NB4 (cell line): ENCODE data around the gene PDE8A.

Experiments used
- CTCF ChIP-seq: IDR thresholded peaks from one replicate; pipeline ENCODE4 v1.5.1; 2012; ENCODE audit warnings: low read depth, low read length
- MAX ChIP-seq: IDR thresholded peaks from 2 replicates; pipeline ENCODE4 v1.6.1; 2011; ENCODE audit warnings: low read depth, low read length
- MYC ChIP-seq: IDR thresholded peaks from 2 replicates; pipeline ENCODE4 v1.6.1; 2011; ENCODE audit warnings: low read depth, low read length
- POLR2A ChIP-seq: IDR thresholded peaks from 2 replicates; pipeline ENCODE4 v1.6.1; 2011; ENCODE audit warnings: mild to moderate bottlenecking; ENCODE audit not compliant: insufficient read length; ENCODE audit errors: extremely low read depth

- no peak for TF ChIP-seq POLR2A
- no peak for TF ChIP-seq CTCF
- TF ChIP-seq MAX: no peak
- TF ChIP-seq MYC: no peak
Measured at GRCh38 chr15:84951736-84952135, 29.9 kb upstream of the PDE8A start.
